ENCODE data around the gene SCLT1. TPM values are rescaled to one million over a fixed set of nuclear protein-coding genes. Genes with fewer than 3 reads are reported as not detected.

Gene SCLT1
- total and polyA plus RNA-seq, 2 of the 8 experiments (the other 6 are each of a cell fraction or from before 2014, with no cell fraction given): 4.8 to 13.1 TPM

GRCh38 chr4:129037093-129037492 is 56.2 kb downstream of the SCLT1 start:
- Histone ChIP-seq H3K9me3 (ENCODE audit: insufficient read depth in 2 of 2, low read depth in 1 of 2, low read length in 1 of 2) (no peaks in the 10 kb centered on the region), H4K5ac (ENCODE audit: insufficient read length, low read depth, low read length) (no peak overlapping the region), H3K56ac (replicated peaks; ENCODE audit: insufficient read length, low read depth, low read length) (no peak overlapping the region), H3K27ac (ENCODE audit: low read depth, low read length) (no peak overlapping the region), H3K4me1 (replicated peaks in 1 of 4; ENCODE audit: control insufficient read depth in 3 of 4, insufficient read depth in 4 of 4, low read length in 3 of 4) (no peaks in the 10 kb centered on the region), H3K4me3 (ENCODE audit: extremely low read depth in 1 of 4, insufficient read depth in 2 of 4, low read depth in 3 of 4, low read length in 4 of 4) (no peak overlapping the region), H2BK12ac (ENCODE audit: low read depth, low read length) (no peak overlapping the region), H3K36me3 (ENCODE audit: control insufficient read depth in 2 of 4, insufficient read depth in 4 of 4, low read length in 3 of 4) (no peaks in the 10 kb centered on the region), H2BK20ac (ENCODE audit: low read length) (no peak overlapping the region), H4K91ac (replicated peaks; ENCODE audit: insufficient read length, low read length) (no peak overlapping the region), H3K4ac (replicated peaks; ENCODE audit: insufficient read length, low read depth, low read length) (no peak overlapping the region), H3K79me2 (ENCODE audit: control insufficient read depth in 1 of 2, insufficient read depth in 2 of 2, low read length in 2 of 2) (no peaks in the 10 kb centered on the region), H4K8ac (ENCODE audit: extremely low read depth, insufficient read depth, low read length) (no peak overlapping the region), H2AFZ (ENCODE audit: low read length) (no peak overlapping the region), H2AK5ac (ENCODE audit: low read depth, low read length) (no peak overlapping the region), H3K4me2 (ENCODE audit: insufficient read depth in 1 of 2, low read depth in 2 of 2, low read length in 2 of 2) (no peak overlapping the region), H3K79me1 (ENCODE audit: low read depth, low read length) (no peaks in the 10 kb centered on the region), H3K27me3 (replicated peaks in 1 of 4; ENCODE audit: control insufficient read depth in 3 of 4, extremely low read depth in 1 of 4, insufficient read depth in 3 of 4, low read length in 3 of 4) (no peaks in the 10 kb centered on the region), H3K18ac (ENCODE audit: extremely low read depth, low read length) (no peak overlapping the region), H4K20me1 (replicated peaks in 1 of 2; ENCODE audit: control insufficient read depth in 1 of 2, insufficient read depth in 2 of 2, low read length in 2 of 2) (no peaks in the 10 kb centered on the region), H3K23ac (ENCODE audit: insufficient read length) (no peak overlapping the region), H2BK15ac (ENCODE audit: low read length) (no peak overlapping the region), H3K23me2 (ENCODE audit: low read depth, low read length) (no peaks in the 10 kb centered on the region), H3K14ac (ENCODE audit: insufficient read length) (no peak overlapping the region), H2BK120ac (replicated peaks; ENCODE audit: low read depth, low read length) (no peak overlapping the region), H2BK5ac (ENCODE audit: low read depth, low read length) (no peak overlapping the region), H3K9ac (replicated peaks in 1 of 4; ENCODE audit: extremely low read depth in 1 of 4, low read depth in 3 of 4, low read length in 3 of 4) (no peak overlapping the region)
- ChIA-PET CTCF (ENCODE audit: partially characterized antibody) (no interaction called here), POLR2A (ENCODE audit: partially characterized antibody) (no interaction called here)
- WGBS, 2 experiments (ENCODE audit: extremely low coverage in 1 of 2, insufficient coverage in 1 of 2, insufficient read length in 1 of 2, insufficient replicate concordance in 2 of 2, low coverage in 1 of 2, low lambda C conversion rate in 2 of 2, missing lambda C conversion rate in 1 of 2): 96% methylated on average over 1 of the region's 1 CpG; no CpG with 5 or more reads in 1 of the 2 experiments
- DNase-seq (ENCODE audit: low read depth in 1 of 2, low spot score in 2 of 2): no peak
- no peak for FAIRE-seq
- TF ChIP-seq SP1 (IDR thresholded peaks at IDR 0.05; ENCODE audit: low read depth, low read length) (no peak), SIN3A (conservative IDR thresholded peaks at IDR 0.05 in 1 of 2, IDR thresholded peaks at IDR 0.05 in 1 of 2; ENCODE audit: low read depth in 1 of 2, low read length in 2 of 2) (no peak), TAF7 (optimal IDR thresholded peaks at IDR 0.05; ENCODE audit: borderline replicate concordance, low read depth, low read length) (no peak), BRCA1 (IDR thresholded peaks at IDR 0.05; ENCODE audit: low read depth, low read length) (no peak)

Data from H1 (cell line).